Kidney epithelial cell (primary cell): ENCODE data around the gene TNMD. TPM values are rescaled to one million over a fixed set of nuclear protein-coding genes. Genes with fewer than 3 reads are reported as not detected.
"Not testable (repeated sequence)": the region's sequence is repeated elsewhere in the genome, so short reads cannot be mapped to it uniquely, and the experiment has no call there.

Experiments used
- DNase-seq: peaks from one replicate; pipeline ENCODE4 v3.0.0-alpha.2; 2010; ENCODE audit warnings: low read depth
- H3K27me3 ChIP-seq: 2 replicates; pipeline ENCODE4 v1.6.0; 2011; ENCODE audit warnings: low read length; ENCODE audit not compliant: control insufficient read depth, insufficient read depth
- H3K36me3 ChIP-seq: 2 replicates; pipeline ENCODE4 v1.5.1; 2011; ENCODE audit warnings: low read length; ENCODE audit not compliant: control insufficient read depth, insufficient read depth
- H3K4me3 ChIP-seq: 2 replicates; pipeline ENCODE4 v1.5.1; 2011; ENCODE audit warnings: low read depth, mild to moderate bottlenecking, control low read depth, low read length
- total RNA-seq: library from RNA; depleted of rRNA; stranded (reverse); fragments of >200 nt; gene quantifications from 2 replicates; pipeline ENCODE4 v1.2.3, GENCODE V29; 2015
- TF ChIP-seq, protein P1 (sequence below): IDR thresholded peaks from 2 replicates; pipeline ENCODE4 v1.5.1; 2011; ENCODE audit warnings: mild to moderate bottlenecking, moderate library complexity, low read length, control low read depth, inconsistent platforms; ENCODE audit not compliant: insufficient read depth, poor library complexity, severe bottlenecking

Gene TNMD
- not detected in 2 replicates for total RNA-seq

DNA sequence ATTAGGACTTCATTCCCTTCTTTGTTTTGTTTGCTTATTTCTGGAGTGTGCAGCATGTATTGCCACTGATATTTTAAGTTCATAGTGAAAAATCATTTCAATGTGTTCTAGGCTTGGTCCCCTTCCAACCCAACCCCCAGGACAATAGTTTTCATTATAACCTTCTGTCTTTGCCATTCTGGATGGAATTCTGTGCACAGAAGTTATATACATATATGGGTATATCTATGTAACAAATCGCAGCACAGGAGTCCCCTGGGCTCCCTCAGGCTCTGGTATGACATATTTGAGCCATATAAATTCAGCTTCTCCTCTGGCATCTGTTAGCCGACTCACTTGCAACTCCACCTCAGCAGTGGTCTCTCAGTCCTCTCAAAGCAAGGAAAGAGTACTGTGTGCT, at the start of gene TNMD:
TSS of gene TNMD (plus strand) at position 326 of the 400 bp plus-strand sequence. CDS start 83 bp downstream, outside the sequence.
- Histone ChIP-seq H3K27me3 (peaks cover 2% of the 10 kb centered on the region), H3K36me3 (no peaks in the 10 kb centered on the region), H3K4me3 (no peak within 1 kb of the TSS)
- TF ChIP-seq, protein P1, sequence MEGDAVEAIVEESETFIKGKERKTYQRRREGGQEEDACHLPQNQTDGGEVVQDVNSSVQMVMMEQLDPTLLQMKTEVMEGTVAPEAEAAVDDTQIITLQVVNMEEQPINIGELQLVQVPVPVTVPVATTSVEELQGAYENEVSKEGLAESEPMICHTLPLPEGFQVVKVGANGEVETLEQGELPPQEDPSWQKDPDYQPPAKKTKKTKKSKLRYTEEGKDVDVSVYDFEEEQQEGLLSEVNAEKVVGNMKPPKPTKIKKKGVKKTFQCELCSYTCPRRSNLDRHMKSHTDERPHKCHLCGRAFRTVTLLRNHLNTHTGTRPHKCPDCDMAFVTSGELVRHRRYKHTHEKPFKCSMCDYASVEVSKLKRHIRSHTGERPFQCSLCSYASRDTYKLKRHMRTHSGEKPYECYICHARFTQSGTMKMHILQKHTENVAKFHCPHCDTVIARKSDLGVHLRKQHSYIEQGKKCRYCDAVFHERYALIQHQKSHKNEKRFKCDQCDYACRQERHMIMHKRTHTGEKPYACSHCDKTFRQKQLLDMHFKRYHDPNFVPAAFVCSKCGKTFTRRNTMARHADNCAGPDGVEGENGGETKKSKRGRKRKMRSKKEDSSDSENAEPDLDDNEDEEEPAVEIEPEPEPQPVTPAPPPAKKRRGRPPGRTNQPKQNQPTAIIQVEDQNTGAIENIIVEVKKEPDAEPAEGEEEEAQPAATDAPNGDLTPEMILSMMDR = no peak
- no peak for DNase-seq

DNA sequence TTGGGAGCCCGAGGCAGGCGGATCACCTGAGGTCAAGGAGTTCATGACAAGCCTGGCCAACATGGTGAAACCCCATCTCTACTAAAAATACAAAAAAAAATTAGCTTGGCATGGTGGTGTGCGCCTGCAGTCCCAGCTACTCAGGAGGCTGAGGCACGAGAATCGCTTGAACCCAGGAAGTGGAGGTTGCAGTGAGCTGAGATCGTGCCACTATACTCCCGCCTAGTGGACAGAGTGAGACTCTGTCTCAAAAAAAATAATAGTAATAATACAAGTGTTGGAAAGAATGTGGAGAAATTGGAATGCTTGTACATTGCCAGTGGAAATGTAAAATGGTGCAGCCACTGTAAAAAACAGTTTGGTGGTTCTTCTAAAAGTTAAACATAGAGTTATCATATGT, 19.2 kb upstream of the TNMD start:
- H3K36me3 ChIP-seq, DNase-seq, H3K27me3 ChIP-seq, H3K4me3 ChIP-seq: not testable (repeated sequence)
- TF ChIP-seq, protein P1 = peak; percentile 1

DNA sequence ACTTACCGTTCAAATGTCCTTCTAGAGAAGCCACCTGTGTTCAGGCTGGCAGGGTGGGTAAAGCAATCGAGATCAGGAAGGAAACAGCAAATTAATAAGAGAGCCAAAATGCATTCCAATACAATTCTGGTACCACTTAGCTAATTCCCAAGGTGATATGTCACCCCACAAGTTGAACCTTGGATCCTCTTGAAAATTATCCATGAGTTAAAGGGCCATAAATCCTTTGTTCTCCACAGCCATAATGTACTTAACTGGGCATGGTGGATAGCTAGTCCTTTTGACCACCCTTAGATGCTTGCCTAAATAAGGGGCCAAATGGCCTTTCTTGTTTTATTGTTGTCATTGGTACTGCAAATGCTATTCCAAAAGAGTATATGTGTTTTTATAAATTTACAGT, 2.0 kb downstream of the TNMD start:
- peaks cover 2% of the 10 kb centered on the region for H3K27me3 ChIP-seq
- no peak overlapping the region for H3K4me3 ChIP-seq
- no peak for DNase-seq
- TF ChIP-seq, protein P1 = no peak
- H3K36me3 ChIP-seq = no peaks in the 10 kb centered on the region

DNA sequence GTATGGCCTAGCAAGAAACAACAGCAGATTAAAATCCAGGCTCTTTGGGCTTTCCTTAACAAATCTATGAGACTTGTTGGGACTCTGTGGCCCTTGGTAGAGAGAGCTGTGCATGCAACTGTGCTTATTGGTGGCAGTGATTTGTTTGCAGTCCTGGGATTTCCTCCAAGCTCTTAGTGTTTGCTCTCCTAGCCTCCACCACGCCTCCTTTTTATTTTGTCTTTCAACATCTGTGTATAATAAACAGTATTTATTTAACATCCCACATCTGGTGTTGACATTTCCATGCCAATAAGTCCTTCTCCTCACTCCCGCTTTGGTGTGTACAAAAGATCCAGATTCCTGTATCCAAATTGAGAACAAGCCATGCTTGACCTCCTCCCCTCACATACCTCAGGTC, 3.1 kb downstream of the TNMD start:
- H3K4me3 ChIP-seq = no peak overlapping the region
- no peaks in the 10 kb centered on the region for H3K36me3 ChIP-seq
- TF ChIP-seq, protein P1 = no peak
- DNase-seq = no peak
- peaks cover 2% of the 10 kb centered on the region for H3K27me3 ChIP-seq

DNA sequence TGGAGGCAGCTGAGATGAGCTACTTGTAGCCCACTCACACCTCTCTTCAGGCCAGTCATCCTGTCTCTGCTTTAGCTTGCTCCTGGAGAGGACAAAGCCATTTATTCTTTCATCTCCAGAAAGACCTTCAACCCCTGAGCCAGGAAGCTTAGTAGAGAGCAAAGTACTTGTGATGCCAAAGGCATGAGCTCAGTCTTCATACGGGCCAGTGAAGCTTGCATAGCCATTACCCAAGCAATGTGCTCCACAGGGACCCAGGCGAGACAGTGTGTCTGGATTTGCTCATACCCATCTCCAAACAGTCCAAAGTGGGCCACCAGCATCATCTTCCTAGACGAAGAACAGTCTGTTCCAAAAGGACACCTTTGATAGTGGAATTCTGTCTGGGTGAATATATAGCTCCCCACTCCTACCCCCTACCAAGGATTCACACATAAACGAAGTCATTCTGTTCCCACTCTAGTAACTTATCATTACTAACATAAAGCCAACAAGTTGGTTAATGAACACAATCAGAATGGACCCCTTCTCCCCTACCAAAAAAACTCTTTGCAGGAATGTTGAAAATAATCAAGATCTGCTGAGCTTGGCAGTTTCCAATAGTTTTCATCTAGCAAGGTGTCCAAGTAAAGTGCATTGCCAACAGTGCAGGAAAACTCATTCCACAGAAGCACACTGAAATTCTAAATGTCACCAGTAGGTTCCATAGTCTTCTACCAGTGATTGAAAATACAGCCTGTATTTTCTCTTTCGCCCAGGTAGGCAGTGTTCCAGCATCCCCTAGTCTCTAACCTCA, 6.7 kb downstream of the TNMD start:
- TF ChIP-seq, protein P1 = no peak
- Histone ChIP-seq H3K36me3 (no peaks in the 10 kb centered on the region), H3K4me3 (no peak overlapping the region), H3K27me3 (no peaks in the 10 kb centered on the region)
- DNase-seq = no peak

DNA sequence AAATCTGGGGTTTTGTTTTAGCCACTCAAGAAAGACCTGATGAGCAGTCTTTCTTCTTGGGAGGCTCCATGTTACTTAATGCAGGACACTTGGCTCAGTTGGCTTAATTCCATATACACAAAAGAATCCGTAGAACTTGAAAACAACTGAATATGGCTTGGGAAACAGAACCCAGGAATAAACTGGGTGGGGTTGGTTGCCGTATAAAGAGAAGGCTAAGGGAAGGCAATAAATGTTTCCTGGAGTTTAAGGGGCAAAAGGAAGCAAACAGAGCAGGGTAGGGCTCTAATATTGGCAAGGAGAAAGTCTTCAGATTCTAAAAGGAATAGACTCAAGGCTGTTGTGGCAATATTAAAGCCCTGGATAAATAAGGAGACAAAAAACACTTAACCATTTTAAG, 8.4 kb downstream of the TNMD start:
- H3K4me3 ChIP-seq = no peak overlapping the region
- no peaks in the 10 kb centered on the region for H3K27me3 ChIP-seq
- no peaks in the 10 kb centered on the region for H3K36me3 ChIP-seq
- DNase-seq = no peak
- TF ChIP-seq, protein P1 = no peak
